Stimulated activated CD8-positive, alpha-beta memory T cell treated with anti-CD3 and anti-CD28 coated beads, Interleukin-12 subunit alpha, Interleukin-12 subunit beta, amount 100 ng/mL, for 24 hours (primary cell): Measurements from ENCODE around the gene ADCY5.
A peak's percentile ranks its signal among the peaks of the same experiment; 100 is the strongest.

ENCODE experiments used
- DNase-seq: peaks from one replicate; pipeline ENCODE4 v3.0.0-alpha.2; 2020; ENCODE audit errors: extremely low read depth

Gene ADCY5

GRCh38 chr3:123342631-123343080, 106.2 kb downstream of the ADCY5 start:
- no peak for DNase-seq

- DNase-seq = no peak
These were observed 106.8 kb downstream of the ADCY5 start for GRCh38 chr3:123341871-123342630.

GRCh38 chr3:123340336-123340735, 108.6 kb downstream of the ADCY5 start:
- no peak for DNase-seq

GRCh38 chr3:123339302-123339701, 109.6 kb downstream of the ADCY5 start:
- no peak for DNase-seq

GRCh38 chr3:123338620-123339061, 110.2 kb downstream of the ADCY5 start:
- DNase-seq = no peak

- DNase-seq = no peak
These were observed 110.8 kb downstream of the ADCY5 start for GRCh38 chr3:123337948-123338619.

GRCh38 chr3:123337226-123337625, 111.7 kb downstream of the ADCY5 start:
- DNase-seq = no peak

GRCh38 chr3:123336441-123336851, 112.4 kb downstream of the ADCY5 start:
- no peak for DNase-seq

- no peak for DNase-seq
These were observed 112.9 kb downstream of the ADCY5 start for GRCh38 chr3:123336001-123336400.

- DNase-seq = no peak
These were observed 113.8 kb downstream of the ADCY5 start for GRCh38 chr3:123335007-123335670.

- no peak for DNase-seq
These were observed 114.8 kb downstream of the ADCY5 start for GRCh38 chr3:123334056-123334455.

- DNase-seq = no peak
These were observed 115.5 kb downstream of the ADCY5 start for GRCh38 chr3:123333401-123333800.

- DNase-seq = no peak
These were observed 116.7 kb downstream of the ADCY5 start for GRCh38 chr3:123332124-123332641.

- DNase-seq = no peak
These were observed 117.2 kb downstream of the ADCY5 start for GRCh38 chr3:123331651-123332050.

- DNase-seq = no peak
These were observed 117.9 kb downstream of the ADCY5 start for GRCh38 chr3:123331006-123331405.

GRCh38 chr3:123330441-123330991, 118.4 kb downstream of the ADCY5 start:
- DNase-seq = no peak

- DNase-seq = no peak
These were observed 119.1 kb downstream of the ADCY5 start for GRCh38 chr3:123329636-123330340.

- DNase-seq = peak; percentile 17
These were observed 119.8 kb downstream of the ADCY5 start for GRCh38 chr3:123328851-123329635.

GRCh38 chr3:123327956-123328850, 120.7 kb downstream of the ADCY5 start:
- no peak for DNase-seq

GRCh38 chr3:123327480-123327879, 121.4 kb downstream of the ADCY5 start:
- DNase-seq = no peak
